ENCODE data around the gene BAHCC1. TPM values are rescaled to one million over a fixed set of nuclear protein-coding genes. Genes with fewer than 3 reads are reported as not detected.

The BAHCC1 gene
- total RNA-seq, 2 donors from 2014 or later: 41.2 to 69.6 TPM

- H3K27me3 ChIP-seq (replicated peaks; ENCODE audit: insufficient read depth): no peaks in the 10 kb centered on the region
- H3K9me3 ChIP-seq: no peaks in the 10 kb centered on the region
- H3K4me3 ChIP-seq: peak overlapping the region; percentile 99
- peak overlapping the region in 1 of 2 donors; percentile 90 for H3K27ac ChIP-seq
- peaks cover 39% of the 10 kb centered on the region for H3K36me3 ChIP-seq
- no peak for DNase-seq (ENCODE audit: low spot score)
- peaks cover 3 to 4% of the 10 kb centered on the region in 2 donors for H3K4me1 ChIP-seq (ENCODE audit: control insufficient read depth in 1 of 2, low read depth in 2 of 2)
- TF ChIP-seq CTCF (IDR thresholded peaks at IDR 0.05): no peak
- no peak for ATAC-seq (ENCODE audit: insufficient number of reproducible peaks, low FRiP score, low read depth)
Measured at GRCh38 chr17:81508639-81509206, 113.5 kb downstream of the BAHCC1 start.

- Histone ChIP-seq H3K27ac (peak overlapping the region; percentile 90 to 93), H3K27me3 (replicated peaks; ENCODE audit: insufficient read depth) (no peaks in the 10 kb centered on the region), H3K4me1 (ENCODE audit: control insufficient read depth in 1 of 2, low read depth in 2 of 2) (peaks cover 3 to 4% of the 10 kb centered on the region in 2 donors), H3K36me3 (peaks cover 39% of the 10 kb centered on the region), H3K9me3 (no peaks in the 10 kb centered on the region), H3K4me3 (peak overlapping the region; percentile 99)
- no peak for DNase-seq (ENCODE audit: low spot score)
- ATAC-seq (ENCODE audit: insufficient number of reproducible peaks, low FRiP score, low read depth): no peak
- no peak for TF ChIP-seq CTCF (IDR thresholded peaks at IDR 0.05)
Measured at GRCh38 chr17:81509207-81509971, 114.1 kb downstream of the BAHCC1 start.

- H3K27ac ChIP-seq: peak overlapping the region; percentile 90 to 93
Measured at GRCh38 chr17:81509972-81510784, 114.9 kb downstream of the BAHCC1 start.

GRCh38 chr17:81510785-81511553, 115.7 kb downstream of the BAHCC1 start:
- no peaks in the 10 kb centered on the region for H3K27me3 ChIP-seq (replicated peaks; ENCODE audit: insufficient read depth)
- no peak for ATAC-seq (ENCODE audit: insufficient number of reproducible peaks, low FRiP score, low read depth)

More at GRCh38 chr17:81509972-81510784, 114.9 kb downstream of the BAHCC1 start:
- Histone ChIP-seq H3K4me3 (peak overlapping the region; percentile 99), H3K9me3 (no peaks in the 10 kb centered on the region), H3K27me3 (replicated peaks; ENCODE audit: insufficient read depth) (no peaks in the 10 kb centered on the region), H3K36me3 (peaks cover 39% of the 10 kb centered on the region), H3K4me1 (ENCODE audit: control insufficient read depth in 1 of 2, low read depth in 2 of 2) (peaks cover 3 to 4% of the 10 kb centered on the region in 2 donors)
- DNase-seq (ENCODE audit: low spot score) (no peak), ATAC-seq (ENCODE audit: insufficient number of reproducible peaks, low FRiP score, low read depth) (no peak)
- TF ChIP-seq CTCF (IDR thresholded peaks at IDR 0.05): no peak

More at GRCh38 chr17:81510785-81511553, 115.7 kb downstream of the BAHCC1 start:
- TF ChIP-seq CTCF (IDR thresholded peaks at IDR 0.05): no peak
- peak overlapping the region; percentile 99 for H3K4me3 ChIP-seq
- H3K4me1 ChIP-seq (ENCODE audit: control insufficient read depth in 1 of 2, low read depth in 2 of 2): peaks cover 5 to 6% of the 10 kb centered on the region in 2 donors
- no peaks in the 10 kb centered on the region for H3K9me3 ChIP-seq
- H3K27ac ChIP-seq: peak overlapping the region; percentile 90 to 93
- H3K36me3 ChIP-seq: peaks cover 39% of the 10 kb centered on the region
- no peak for DNase-seq (ENCODE audit: low spot score)
